K562 (cell line): ENCODE measurements around the gene ASXL2. TPM values are rescaled to one million over a fixed set of nuclear protein-coding genes. Genes with fewer than 3 reads are reported as not detected.

Experiments used
- BRF1 ChIP-seq: IDR thresholded peaks from 3 replicates; pipeline ENCODE4 v1.6.1; 2011; ENCODE audit warnings: borderline replicate concordance, mild to moderate bottlenecking; ENCODE audit not compliant: insufficient read length; ENCODE audit errors: extremely low read depth
- CREBBP ChIP-seq: IDR thresholded peaks from one replicate; pipeline ENCODE4 v1.6.1; 2012; ENCODE audit warnings: low read depth, mild to moderate bottlenecking, control low read depth, inconsistent platforms, low read length
- FOXP1 ChIP-seq: sonication (generic); formaldehyde crosslinking; IDR thresholded peaks from 2 replicates; pipeline ENCODE4 v1.8.0; 2022; ENCODE audit warnings: mild to moderate bottlenecking, missing genetic modification reagents
- GABPB1 ChIP-seq: sonication (generic); formaldehyde crosslinking; IDR thresholded peaks from 2 replicates; pipeline ENCODE4 v1.8.0; 2022; ENCODE audit warnings: mild to moderate bottlenecking, missing genetic modification reagents
- GTF2F1 ChIP-seq: IDR thresholded peaks from 2 replicates; pipeline ENCODE4 v1.6.1; 2011; ENCODE audit warnings: low read depth, low read length, improper control_type of control experiment
- HMG20B ChIP-seq: fragments of 250-450 bp; sonication (Bioruptor Pico); IDR thresholded peaks from 2 replicates; pipeline ENCODE4 v1.5.0; 2021; ENCODE audit warnings: mild to moderate bottlenecking
- MAFF ChIP-seq: IDR thresholded peaks from 2 replicates; pipeline ENCODE4 v1.6.1; 2012; ENCODE audit warnings: low read length, improper control_type of control experiment
- MBD2 ChIP-seq: sonication (generic); IDR thresholded peaks from 2 replicates; pipeline ENCODE4 v1.6.1; 2016; ENCODE audit warnings: low read depth, borderline replicate concordance
- NFE2L1 ChIP-seq: fragments of 450-650 bp; IDR thresholded peaks from 2 replicates; pipeline ENCODE4 v1.6.1; 2016; ENCODE audit warnings: missing genetic modification characterization, low read depth, mild to moderate bottlenecking, missing compliant biosample characterization, moderate library complexity, borderline replicate concordance
- NRF1 ChIP-seq, 2 experiments: fragments of 450-650 bp; IDR thresholded peaks in 1 of 2; conservative IDR thresholded peaks in 1 of 2; 2 replicates each; pipeline ENCODE4 v1.6.1; 2014; ENCODE audit warnings: mild to moderate bottlenecking in 2 of 2
- RBFOX2 ChIP-seq: fragments of 200-400 bp; formaldehyde crosslinking; IDR thresholded peaks from 2 replicates; pipeline ENCODE4 v1.6.1; 2017; ENCODE audit warnings: low read depth, mild to moderate bottlenecking, low read length, moderate library complexity
- RBM25 ChIP-seq: fragments of 200-400 bp; formaldehyde crosslinking; IDR thresholded peaks from 2 replicates; pipeline ENCODE4 v1.6.1; 2018; ENCODE audit warnings: low read length, low read depth, moderate library complexity; ENCODE audit not compliant: severe bottlenecking
- SETDB1 ChIP-seq: IDR thresholded peaks from one replicate; pipeline ENCODE4 v1.6.1; 2012; ENCODE audit warnings: low read length, control low read depth, inconsistent platforms
- SMARCC2 ChIP-seq: fragments of 450-650 bp; IDR thresholded peaks from 2 replicates; pipeline ENCODE4 v1.6.1; 2017; ENCODE audit warnings: antibody characterized with exemption, moderate library complexity, mild to moderate bottlenecking, low read depth
- ZBTB8A ChIP-seq: fragments of 450-650 bp; IDR thresholded peaks from 2 replicates; pipeline ENCODE4 v1.6.1; 2018; ENCODE audit warnings: mild to moderate bottlenecking, moderate library complexity; ENCODE audit not compliant: partially characterized antibody
- ZNF143 ChIP-seq: sonication (generic); formaldehyde crosslinking; IDR thresholded peaks from 2 replicates; pipeline ENCODE4 v1.9.0; 2022; ENCODE audit warnings: mild to moderate bottlenecking, missing genetic modification reagents
- ZNF217 ChIP-seq: sonication (generic); formaldehyde crosslinking; IDR thresholded peaks from 2 replicates; pipeline ENCODE4 v1.8.0; 2022; ENCODE audit warnings: mild to moderate bottlenecking, missing genetic modification reagents
- ZNF408 ChIP-seq: fragments of 250-450 bp; sonication (Bioruptor Pico); IDR thresholded peaks from 2 replicates; pipeline ENCODE4 v1.4.0; 2020; ENCODE audit warnings: low read depth, mild to moderate bottlenecking, moderate library complexity
- ZNF586 ChIP-seq: fragments of 450-650 bp; formaldehyde crosslinking; conservative IDR thresholded peaks from 2 replicates; pipeline ENCODE4 v1.4.0; 2020; ENCODE audit warnings: mild to moderate bottlenecking, moderate library complexity
- polyA plus RNA-seq, 8 experiments: library from polyadenylated mRNA; depleted of rRNA in 4 of 8; stranded (reverse) in 5 of 8; unstranded in 3 of 8; fragments of >200 nt; fragmentation: Nextera tagmentation in 2 of 8; fragmentation: Illumina TruSeq in 1 of 8; extraction: Ambion mirVana in 2 of 8; extraction: Trizol in 1 of 8; gene quantifications; 2 replicates each; pipeline versions ENCODE4 v1.2.1 to v1.2.3, GENCODE V29; 2011 to 2014; ENCODE audit warnings: inconsistent platforms in 1 of 8, missing spikeins in 1 of 8
- total RNA-seq, 7 experiments: library from RNA; depleted of rRNA in 6 of 7; stranded (reverse); fragments of >200 nt in 6 of 7; fragmentation: Illumina TruSeq in 2 of 7; extraction: Trizol in 2 of 7; gene quantifications; 2 replicates each; pipeline versions ENCODE4 v1.2.1 to v1.2.3, GENCODE V29; 2011 to 2021; ENCODE audit warnings: low replicate concordance in 1 of 7
- TF ChIP-seq, protein P1 (sequence below), 2 experiments: fragments of 450-650 bp in 1 of 2; IDR thresholded peaks; 2 replicates each; pipeline ENCODE4 v1.6.1; 2011 to 2017; ENCODE audit warnings: low read depth in 2 of 2, antibody characterized with exemption in 1 of 2, borderline replicate concordance in 1 of 2, low read length in 1 of 2, mild to moderate bottlenecking in 1 of 2, mixed read lengths in 1 of 2; ENCODE audit not compliant: control insufficient read depth in 1 of 2
- TF ChIP-seq, protein P2 (sequence below): sonication (generic); formaldehyde crosslinking; IDR thresholded peaks from 2 replicates; pipeline ENCODE4 v1.8.0; 2022; ENCODE audit warnings: missing genetic modification reagents, mild to moderate bottlenecking, borderline replicate concordance
- TF ChIP-seq, protein P3 (sequence below), 2 experiments: fragments of 450-650 bp in 1 of 2; sonication (generic) in 1 of 2; formaldehyde crosslinking; conservative IDR thresholded peaks; 2 replicates each; pipeline versions ENCODE4 v1.4.0 to v1.8.1; 2020 to 2022; ENCODE audit warnings: mild to moderate bottlenecking in 1 of 2, missing genetic modification reagents in 1 of 2
- TF ChIP-seq, protein P4 (sequence below): fragments of 450-650 bp; conservative IDR thresholded peaks from 2 replicates; pipeline ENCODE4 v1.6.1; 2016; ENCODE audit warnings: missing genetic modification characterization, low read depth, mild to moderate bottlenecking, missing compliant biosample characterization, moderate library complexity

Gene ASXL2
- total and polyA plus RNA-seq, 9 of the 15 experiments (the other 6 are each of a cell fraction or from before 2014, with no cell fraction given): 2.2 to 25.9 (median 9.0) TPM

DNA sequence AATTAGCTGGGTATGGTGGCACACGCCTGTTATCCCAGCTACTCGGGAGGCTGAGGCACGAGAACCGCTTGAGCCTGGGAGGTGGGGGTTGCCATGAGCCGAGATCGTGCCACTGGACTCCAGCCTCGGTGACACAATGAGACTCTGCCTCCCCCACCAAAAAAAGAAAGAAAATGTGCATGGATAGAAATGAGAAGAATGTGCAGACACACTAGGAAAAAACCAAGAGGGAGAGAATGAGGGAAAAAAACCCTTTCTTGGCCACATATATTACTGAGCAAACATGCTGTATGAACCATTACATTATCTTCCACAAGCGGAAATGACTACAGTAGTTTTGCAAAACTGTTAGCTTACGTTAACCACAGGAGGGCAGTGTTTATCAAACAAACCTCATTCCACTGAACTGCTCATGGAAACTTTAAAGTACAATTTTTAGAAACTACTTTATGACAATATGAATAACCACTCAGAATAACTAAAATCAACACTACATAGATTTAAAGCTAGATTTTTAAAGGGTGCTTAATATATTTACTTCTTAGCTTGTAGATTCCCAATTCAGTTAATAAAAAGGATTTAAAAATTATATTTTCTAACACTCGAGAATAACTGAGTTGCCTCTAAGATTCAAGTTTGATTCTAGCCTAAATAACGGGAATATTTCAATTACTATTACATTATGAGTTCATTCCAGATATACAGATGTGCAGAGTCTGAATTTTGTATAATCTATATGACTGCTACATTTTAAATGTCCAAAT is 26.4 kb downstream of the ASXL2 start (continued):
- peak; percentile 80 for TF ChIP-seq GABPB1 (CRISPR knock-in tag)
- TF ChIP-seq ZBTB8A: no peak
- no peak for TF ChIP-seq NFE2L1 (tag)
- no peak for TF ChIP-seq FOXP1 (CRISPR knock-in tag)
- no peak for TF ChIP-seq HMG20B (CRISPR knock-in tag)
- no peak for TF ChIP-seq RBM25
- TF ChIP-seq NRF1 (conservative IDR thresholded peaks at IDR 0.05 in 1 of 2, IDR thresholded peaks at IDR 0.05 in 1 of 2): no peak
- no peak for TF ChIP-seq ZNF408 (CRISPR knock-in tag)
- no peak for TF ChIP-seq ZNF143 (CRISPR knock-in tag)
- TF ChIP-seq MBD2: no peak
- TF ChIP-seq, protein P1, sequence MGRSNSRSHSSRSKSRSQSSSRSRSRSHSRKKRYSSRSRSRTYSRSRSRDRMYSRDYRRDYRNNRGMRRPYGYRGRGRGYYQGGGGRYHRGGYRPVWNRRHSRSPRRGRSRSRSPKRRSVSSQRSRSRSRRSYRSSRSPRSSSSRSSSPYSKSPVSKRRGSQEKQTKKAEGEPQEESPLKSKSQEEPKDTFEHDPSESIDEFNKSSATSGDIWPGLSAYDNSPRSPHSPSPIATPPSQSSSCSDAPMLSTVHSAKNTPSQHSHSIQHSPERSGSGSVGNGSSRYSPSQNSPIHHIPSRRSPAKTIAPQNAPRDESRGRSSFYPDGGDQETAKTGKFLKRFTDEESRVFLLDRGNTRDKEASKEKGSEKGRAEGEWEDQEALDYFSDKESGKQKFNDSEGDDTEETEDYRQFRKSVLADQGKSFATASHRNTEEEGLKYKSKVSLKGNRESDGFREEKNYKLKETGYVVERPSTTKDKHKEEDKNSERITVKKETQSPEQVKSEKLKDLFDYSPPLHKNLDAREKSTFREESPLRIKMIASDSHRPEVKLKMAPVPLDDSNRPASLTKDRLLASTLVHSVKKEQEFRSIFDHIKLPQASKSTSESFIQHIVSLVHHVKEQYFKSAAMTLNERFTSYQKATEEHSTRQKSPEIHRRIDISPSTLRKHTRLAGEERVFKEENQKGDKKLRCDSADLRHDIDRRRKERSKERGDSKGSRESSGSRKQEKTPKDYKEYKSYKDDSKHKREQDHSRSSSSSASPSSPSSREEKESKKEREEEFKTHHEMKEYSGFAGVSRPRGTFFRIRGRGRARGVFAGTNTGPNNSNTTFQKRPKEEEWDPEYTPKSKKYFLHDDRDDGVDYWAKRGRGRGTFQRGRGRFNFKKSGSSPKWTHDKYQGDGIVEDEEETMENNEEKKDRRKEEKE (IDR thresholded peaks at IDR 0.05; ENCODE audit: borderline replicate concordance in 1 of 2, control insufficient read depth in 1 of 2, low read depth in 2 of 2, low read length in 1 of 2): no peak
- peak; percentile 11; the same call in 1 of the 2 replicates for TF ChIP-seq MAFF
- TF ChIP-seq, protein P2, sequence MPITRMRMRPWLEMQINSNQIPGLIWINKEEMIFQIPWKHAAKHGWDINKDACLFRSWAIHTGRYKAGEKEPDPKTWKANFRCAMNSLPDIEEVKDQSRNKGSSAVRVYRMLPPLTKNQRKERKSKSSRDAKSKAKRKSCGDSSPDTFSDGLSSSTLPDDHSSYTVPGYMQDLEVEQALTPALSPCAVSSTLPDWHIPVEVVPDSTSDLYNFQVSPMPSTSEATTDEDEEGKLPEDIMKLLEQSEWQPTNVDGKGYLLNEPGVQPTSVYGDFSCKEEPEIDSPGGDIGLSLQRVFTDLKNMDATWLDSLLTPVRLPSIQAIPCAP (CRISPR knock-in tag): no peak
- TF ChIP-seq CREBBP: no peak
- TF ChIP-seq GTF2F1: no peak
- no peak for TF ChIP-seq SETDB1
- no peak for TF ChIP-seq ZNF217
- TF ChIP-seq, protein P3, sequence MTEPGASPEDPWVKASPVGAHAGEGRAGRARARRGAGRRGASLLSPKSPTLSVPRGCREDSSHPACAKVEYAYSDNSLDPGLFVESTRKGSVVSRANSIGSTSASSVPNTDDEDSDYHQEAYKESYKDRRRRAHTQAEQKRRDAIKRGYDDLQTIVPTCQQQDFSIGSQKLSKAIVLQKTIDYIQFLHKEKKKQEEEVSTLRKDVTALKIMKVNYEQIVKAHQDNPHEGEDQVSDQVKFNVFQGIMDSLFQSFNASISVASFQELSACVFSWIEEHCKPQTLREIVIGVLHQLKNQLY (CRISPR knock-in tag; conservative IDR thresholded peaks at IDR 0.05): no peak
- TF ChIP-seq ZNF586 (CRISPR knock-in tag): no peak
- TF ChIP-seq RBFOX2: peak; percentile 51
- TF ChIP-seq, protein P4, sequence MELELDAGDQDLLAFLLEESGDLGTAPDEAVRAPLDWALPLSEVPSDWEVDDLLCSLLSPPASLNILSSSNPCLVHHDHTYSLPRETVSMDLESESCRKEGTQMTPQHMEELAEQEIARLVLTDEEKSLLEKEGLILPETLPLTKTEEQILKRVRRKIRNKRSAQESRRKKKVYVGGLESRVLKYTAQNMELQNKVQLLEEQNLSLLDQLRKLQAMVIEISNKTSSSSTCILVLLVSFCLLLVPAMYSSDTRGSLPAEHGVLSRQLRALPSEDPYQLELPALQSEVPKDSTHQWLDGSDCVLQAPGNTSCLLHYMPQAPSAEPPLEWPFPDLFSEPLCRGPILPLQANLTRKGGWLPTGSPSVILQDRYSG (tag): peak; percentile 77
- TF ChIP-seq BRF1: no peak
- peak; percentile 75; the same call in 1 of the 2 replicates for TF ChIP-seq SMARCC2
